Thoracic aorta (tissue), 2 donors: ENCODE measurements around the gene THTPA. TPM values are rescaled to one million over a fixed set of nuclear protein-coding genes. Genes with fewer than 3 reads are reported as not detected.

Experiments
- ATAC-seq: fragments of 150-250 bp; one replicate; pipeline ENCODE4 v1.8.0; 2017; ENCODE audit warnings: low read depth; ENCODE audit not compliant: insufficient number of reproducible peaks, low FRiP score
- DNase-seq: peaks from one replicate; pipeline ENCODE4 v3.0.0-alpha.2; 2020; ENCODE audit warnings: low spot score
- H3K27ac ChIP-seq, 2 donors: fragments of 200-600 bp; sonication (generic); 1 replicate in 1 of 2; 2 replicates in 1 of 2; pipeline ENCODE4 v1.5.1; 2016; ENCODE audit warnings: mild to moderate bottlenecking in 2 of 2, moderate library complexity in 2 of 2
- H3K27me3 ChIP-seq: fragments of 200-600 bp; sonication (generic); replicated peaks from 2 replicates; pipeline ENCODE4 v1.6.0; 2016; ENCODE audit warnings: mild to moderate bottlenecking; ENCODE audit not compliant: insufficient read depth
- H3K36me3 ChIP-seq: fragments of 200-600 bp; sonication (generic); one replicate; pipeline ENCODE4 v1.5.1; 2016
- H3K4me1 ChIP-seq, 2 donors: fragments of 200-600 bp; sonication (generic); 1 replicate in 1 of 2; 2 replicates in 1 of 2; pipeline versions ENCODE4 v1.5.1 to v1.6.0; 2016; ENCODE audit warnings: low read depth in 2 of 2, mild to moderate bottlenecking in 1 of 2; ENCODE audit not compliant: control insufficient read depth in 1 of 2
- H3K4me3 ChIP-seq: fragments of 200-600 bp; sonication (generic); 2 replicates; pipeline ENCODE4 v1.5.1; 2016; ENCODE audit warnings: mild to moderate bottlenecking
- H3K9me3 ChIP-seq: fragments of 200-600 bp; sonication (generic); 2 replicates; pipeline ENCODE4 v1.5.1; 2016
- CTCF ChIP-seq: fragments of 200-600 bp; sonication (generic); IDR thresholded peaks from one replicate; pipeline ENCODE4 v1.5.1; 2019; ENCODE audit warnings: antibody characterized with exemption
- total RNA-seq, 2 donors: library from RNA; depleted of rRNA; stranded (reverse); fragments of >200 nt; gene quantifications; one replicate each; pipeline versions ENCODE4 v1.1.0 to v1.2.3, GENCODE V29; 2016

Gene THTPA
- total RNA-seq, 2 donors from 2014 or later, result 17.8 to 30.9 TPM

- no peaks in the 10 kb centered on the region for H3K36me3 ChIP-seq
- H3K9me3 ChIP-seq, result no peaks in the 10 kb centered on the region
- DNase-seq (no peak), ATAC-seq (no peak)
- H3K27ac ChIP-seq, result no peak overlapping the region
- no peak for TF ChIP-seq CTCF
- H3K4me1 ChIP-seq, result no peaks in the 10 kb centered on the region
- no peak overlapping the region for H3K4me3 ChIP-seq
- no peaks in the 10 kb centered on the region for H3K27me3 ChIP-seq
Observed at GRCh38 chr14:23530375-23531055, 25.6 kb upstream of the THTPA start.

DNA sequence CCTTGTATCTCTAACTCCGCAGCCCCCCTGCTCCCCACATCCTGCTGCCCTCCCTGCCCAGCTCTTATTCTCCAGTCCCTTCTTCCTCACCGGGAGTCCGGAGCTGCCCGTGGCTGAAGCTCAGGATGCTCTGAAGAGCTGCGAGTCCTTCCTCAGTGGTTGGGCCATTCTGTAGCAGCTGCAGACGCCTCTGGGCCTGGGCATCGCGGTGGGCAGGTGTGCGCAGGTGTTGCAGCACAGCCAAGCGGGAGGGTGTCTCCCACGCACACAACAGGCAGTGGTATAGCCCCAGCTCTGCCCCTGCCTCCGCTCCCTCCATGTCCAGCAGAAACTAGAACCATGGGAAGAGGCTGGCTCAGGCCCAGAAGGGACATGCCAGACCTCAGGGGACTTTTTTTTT is 24.7 kb upstream of the THTPA start:
- H3K36me3 ChIP-seq, result no peaks in the 10 kb centered on the region
- H3K27me3 ChIP-seq, result no peaks in the 10 kb centered on the region
- no peak overlapping the region for H3K4me3 ChIP-seq
- H3K4me1 ChIP-seq, result no peaks in the 10 kb centered on the region
- no peaks in the 10 kb centered on the region for H3K9me3 ChIP-seq
- TF ChIP-seq CTCF, result no peak
- ATAC-seq, result no peak
- H3K27ac ChIP-seq, result no peak overlapping the region
- DNase-seq, result no peak

- Histone ChIP-seq H3K9me3 (no peaks in the 10 kb centered on the region), H3K4me1 (no peaks in the 10 kb centered on the region), H3K4me3 (no peak overlapping the region), H3K27me3 (no peaks in the 10 kb centered on the region), H3K36me3 (no peaks in the 10 kb centered on the region), H3K27ac (no peak overlapping the region)
- ATAC-seq (no peak), DNase-seq (no peak)
- no peak for TF ChIP-seq CTCF
Observed at GRCh38 chr14:23532658-23533057, 23.4 kb upstream of the THTPA start.

GRCh38 chr14:23533652-23534435 is 22.2 kb upstream of the THTPA start:
- DNase-seq, result no peak
- Histone ChIP-seq H3K36me3 (no peaks in the 10 kb centered on the region), H3K4me1 (no peaks in the 10 kb centered on the region)

More at GRCh38 chr14:23533652-23534435, 22.2 kb upstream of the THTPA start:
- no peaks in the 10 kb centered on the region for H3K27me3 ChIP-seq
- ATAC-seq, result no peak
- no peak for TF ChIP-seq CTCF
- H3K9me3 ChIP-seq, result no peaks in the 10 kb centered on the region
- H3K27ac ChIP-seq, result no peak overlapping the region
- H3K4me3 ChIP-seq, result no peak overlapping the region
